ENCODE data around the gene PAGR1.
"Not testable (repeated sequence)": the region's sequence is repeated elsewhere in the genome, so short reads cannot be mapped to it uniquely, and the experiment has no call there.

PAGR1 gene

DNA sequence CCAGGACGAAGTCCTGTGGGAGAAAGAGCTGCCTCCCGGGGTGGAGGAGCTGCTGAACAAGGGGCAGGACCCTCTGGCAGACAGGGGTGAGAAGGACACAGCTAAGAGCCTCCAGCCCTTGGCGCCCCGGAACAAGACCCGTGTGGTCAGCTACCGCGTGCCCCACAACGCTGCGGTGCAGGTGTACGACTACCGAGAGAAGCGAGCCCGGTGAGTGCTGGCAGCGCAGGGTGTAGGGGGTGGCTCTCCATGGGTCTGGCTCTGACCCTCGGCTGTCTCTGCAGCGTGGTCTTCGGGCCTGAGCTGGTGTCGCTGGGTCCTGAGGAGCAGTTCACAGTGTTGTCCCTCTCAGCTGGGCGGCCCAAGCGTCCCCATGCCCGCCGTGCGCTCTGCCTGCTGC lies 25.7 kb downstream of the PAGR1 start:
- no peak for DNase-seq

DNA sequence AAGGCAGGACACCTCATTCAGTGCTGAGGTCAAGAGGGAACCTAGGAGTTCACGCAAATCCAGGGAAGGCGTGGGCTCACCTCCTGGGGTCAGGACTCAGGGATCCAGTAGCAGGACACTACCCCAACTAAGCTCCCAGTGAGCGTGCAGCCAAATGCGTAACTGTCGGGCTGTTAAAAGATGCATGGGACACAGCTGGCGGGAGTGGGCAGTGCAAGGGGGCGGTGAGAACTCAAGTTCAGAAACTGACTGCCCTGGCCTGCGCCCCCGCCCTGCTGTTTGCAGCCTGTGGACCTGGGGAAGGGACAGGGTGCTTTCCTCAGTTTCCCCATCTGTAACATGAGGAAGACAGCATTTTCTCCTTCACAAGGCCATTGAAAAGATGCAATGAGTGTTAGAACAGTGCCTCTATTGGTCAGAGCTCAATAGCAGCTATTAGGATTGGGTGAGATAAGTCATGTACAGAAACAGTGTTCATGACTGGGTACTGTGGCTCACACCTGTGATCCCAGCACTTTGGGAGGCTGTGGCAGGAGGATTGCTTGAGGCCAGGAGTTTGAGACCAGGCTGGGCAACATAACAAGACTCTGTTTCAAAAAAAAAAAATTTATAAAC lies 26.9 kb downstream of the PAGR1 start:
- DNase-seq = no peak

DNA sequence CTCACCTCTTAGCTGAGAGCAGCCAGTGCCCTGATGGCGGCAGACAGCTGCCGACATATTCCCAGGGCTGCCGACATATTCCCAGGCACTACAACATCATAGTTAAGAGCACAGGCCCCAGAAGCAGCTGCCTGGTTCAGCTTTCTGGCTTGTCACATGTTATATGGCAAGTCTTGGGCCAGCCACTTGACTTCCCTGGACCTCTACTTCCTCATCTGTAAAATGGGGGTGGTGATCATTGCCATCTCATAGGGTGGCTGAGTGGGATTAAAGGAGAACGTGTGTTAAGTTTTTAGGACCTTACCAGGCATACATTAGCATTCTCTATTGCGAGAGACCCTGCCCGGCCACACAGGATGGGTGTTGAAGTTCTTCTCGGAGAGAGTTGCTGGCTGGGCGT lies 28.0 kb downstream of the PAGR1 start:
- DNase-seq = no peak

GRCh38 chr16:29844575-29845331 lies 28.8 kb downstream of the PAGR1 start:
- no peak for DNase-seq

- no peak for DNase-seq
Observed at GRCh38 chr16:29845656-29846055, 29.7 kb downstream of the PAGR1 start.

DNA sequence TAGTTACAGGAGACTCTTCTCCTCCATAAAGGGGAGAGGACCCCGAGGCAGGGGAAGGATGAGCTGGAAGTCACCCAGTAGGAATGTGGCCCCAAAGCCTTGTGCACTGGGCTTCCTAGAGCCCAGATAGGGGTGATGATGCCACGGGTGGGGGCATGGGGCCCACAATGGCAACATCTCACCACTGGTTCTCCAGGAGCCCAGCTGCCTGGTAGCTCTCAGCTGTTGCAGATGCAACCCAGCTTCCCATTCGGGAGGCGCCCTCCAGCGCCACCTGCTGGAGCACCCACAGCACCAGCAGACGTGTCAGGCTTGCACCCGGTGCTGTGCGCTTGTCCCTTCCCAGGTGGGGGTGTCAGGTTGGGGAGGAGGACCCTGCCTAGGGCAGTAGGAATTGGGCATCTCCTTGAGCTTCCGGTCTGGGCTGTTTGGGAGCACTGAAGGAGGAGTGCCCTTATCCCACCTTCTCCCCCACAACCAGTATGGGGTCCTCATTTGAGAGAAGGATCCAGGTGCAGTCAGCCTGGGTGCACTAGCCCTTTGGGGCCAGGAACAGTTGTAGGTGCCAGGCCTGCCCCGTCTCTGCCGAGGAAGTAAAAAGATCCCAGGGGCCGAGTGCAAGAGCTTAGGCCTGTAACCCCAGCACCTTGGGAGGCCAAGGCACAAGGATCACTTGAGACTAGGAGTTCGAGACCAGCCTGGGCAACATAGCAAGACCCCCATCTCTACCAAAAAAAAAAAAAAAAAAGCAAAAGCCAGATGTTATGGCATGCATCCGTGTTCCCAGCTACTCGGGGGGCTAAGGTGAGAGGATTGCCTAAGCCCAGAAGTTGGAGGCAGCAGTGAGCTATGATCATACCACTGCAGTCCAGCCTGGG lies 32.7 kb downstream of the PAGR1 start:
- DNase-seq = peak; percentile 57

DNA sequence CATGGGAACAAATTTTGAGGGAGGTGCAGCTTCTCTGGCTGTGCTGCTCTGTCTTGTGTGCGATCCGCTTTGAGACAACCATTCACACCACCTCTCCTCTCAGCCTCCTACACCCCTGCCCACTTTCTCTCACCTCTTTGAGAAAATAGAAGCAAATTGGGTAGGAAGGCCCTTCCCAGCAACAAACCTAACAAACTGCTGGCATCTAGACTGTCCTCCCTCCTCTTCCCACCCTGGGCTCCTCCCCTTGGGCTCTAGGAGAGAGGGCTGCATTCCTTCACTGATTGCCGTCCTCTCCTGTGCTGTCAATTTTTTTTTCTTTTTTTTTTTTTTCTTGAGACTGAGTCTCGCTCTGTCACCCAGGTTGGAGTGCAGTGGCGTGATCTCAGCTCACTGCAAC lies 33.6 kb downstream of the PAGR1 start:
- DNase-seq = no peak

GRCh38 chr16:29850998-29851397 lies 35.0 kb downstream of the PAGR1 start:
- no peak for DNase-seq

DNA sequence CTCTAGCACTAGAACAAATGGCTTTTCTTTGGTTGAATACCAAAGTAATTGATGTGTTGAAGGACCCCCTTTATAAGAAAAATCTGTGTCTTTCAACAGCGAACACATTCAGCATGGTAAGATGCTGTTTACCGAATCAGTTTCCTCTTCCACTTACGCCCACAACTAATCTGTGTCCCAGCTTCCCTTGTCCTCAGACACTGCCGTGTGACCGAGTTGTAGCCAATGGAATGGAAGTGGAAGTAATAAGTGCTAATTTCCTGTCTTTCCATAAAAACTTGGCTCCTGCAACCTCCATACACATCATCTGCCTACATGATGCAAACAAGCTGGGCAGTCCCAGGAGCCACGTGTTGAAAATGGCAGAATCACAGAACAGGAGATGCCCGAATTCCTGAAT lies 36.7 kb downstream of the PAGR1 start:
- DNase-seq = peak; percentile 1

DNA sequence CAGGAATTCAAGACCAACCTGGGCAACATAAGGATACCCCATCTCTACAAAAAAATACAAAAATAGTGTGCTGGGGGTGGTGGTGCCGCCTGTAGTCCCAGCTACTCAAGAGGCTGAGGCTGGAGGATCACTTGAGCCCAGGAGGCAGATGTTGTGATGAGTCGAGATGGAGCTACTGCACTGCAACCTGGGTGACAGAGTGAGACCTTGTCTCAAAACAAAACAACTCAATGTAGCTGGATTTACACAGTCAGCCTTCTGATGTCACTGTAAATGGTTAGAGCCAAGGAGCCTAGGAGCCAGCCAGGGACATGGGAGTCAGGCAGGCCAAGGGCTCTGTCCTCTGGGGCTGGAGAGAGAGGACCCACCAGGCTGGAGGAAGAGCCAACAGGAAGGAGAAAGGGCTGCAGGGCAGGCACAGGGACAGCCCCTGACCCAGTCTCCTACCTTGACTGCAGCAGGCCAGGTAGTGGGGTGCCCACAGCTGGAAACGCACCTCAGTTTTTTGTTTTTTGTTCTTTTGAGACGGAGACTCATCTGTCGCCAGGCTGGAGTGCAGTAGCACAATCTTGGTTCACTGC lies 38.7 kb downstream of the PAGR1 start:
- no peak for DNase-seq

GRCh38 chr16:29857133-29857760 lies 41.3 kb downstream of the PAGR1 start:
- DNase-seq = no peak

DNA sequence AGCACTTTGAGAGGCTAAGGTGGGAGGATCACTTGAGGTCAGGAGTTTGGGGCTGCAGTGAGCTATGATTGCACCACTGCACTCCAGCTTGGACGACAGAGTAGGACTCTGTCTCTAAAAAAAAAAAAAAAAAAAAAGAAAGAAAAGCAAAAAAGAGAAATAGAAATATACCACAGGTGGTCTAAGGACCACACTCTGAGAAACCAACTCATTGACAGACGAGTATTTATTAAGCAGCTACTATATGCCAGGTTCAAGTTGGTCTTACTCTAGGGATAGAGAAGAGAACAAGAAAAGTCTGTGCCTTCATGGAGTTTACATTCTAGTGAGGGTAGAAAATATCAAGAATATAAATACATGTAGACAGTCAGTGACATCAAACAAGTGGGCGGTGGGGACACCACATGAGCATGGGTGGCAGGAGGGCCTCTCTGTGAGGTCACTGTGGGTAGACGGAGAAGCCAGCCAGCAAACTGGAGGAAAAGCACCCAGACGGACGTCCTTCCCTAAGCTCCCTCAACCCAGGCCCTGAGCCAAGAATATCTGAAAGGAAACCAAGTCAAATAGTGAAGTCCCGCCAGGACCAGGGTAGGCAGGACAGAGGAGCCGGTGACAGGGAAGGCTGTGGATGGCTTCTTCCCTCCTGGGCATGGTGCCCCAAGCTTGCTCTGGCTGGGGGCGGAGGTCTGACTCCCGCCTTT lies 42.3 kb downstream of the PAGR1 start:
- DNase-seq = no peak

GRCh38 chr16:29858974-29859373 lies 43.0 kb downstream of the PAGR1 start:
- no peak for DNase-seq

- no peak for DNase-seq
Observed at GRCh38 chr16:29860218-29860617, 44.3 kb downstream of the PAGR1 start.

- no peak for DNase-seq
Observed at GRCh38 chr16:29862383-29862883, 46.5 kb downstream of the PAGR1 start.

- peak; percentile 94 for DNase-seq
Observed at GRCh38 chr16:29862884-29863668, 47.1 kb downstream of the PAGR1 start, which contains the start of gene CDIPT. Gene CDIPT (minus strand): TSS chr16:29863226. CDS start chr16:29862857, 369 bp downstream.

DNA sequence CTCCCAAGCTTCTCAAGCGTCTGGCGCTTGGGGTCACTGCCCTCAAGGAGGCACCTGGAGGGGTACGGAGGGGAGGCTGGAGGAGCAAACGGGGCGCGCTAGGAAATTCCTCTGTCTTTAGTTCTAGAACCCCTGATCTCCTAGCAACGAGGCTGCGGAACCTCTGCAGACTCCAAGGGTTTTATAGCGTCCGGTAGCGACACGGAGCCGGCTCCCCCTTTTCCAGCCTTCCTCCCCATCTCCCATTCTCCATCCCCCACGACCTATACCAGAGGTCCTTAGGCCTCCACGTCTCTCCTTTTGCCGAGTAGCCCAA lies 47.7 kb downstream of the PAGR1 start:
- DNase-seq = no peak

- no peak for DNase-seq
Observed at GRCh38 chr16:29864205-29864604, 48.3 kb downstream of the PAGR1 start.

- DNase-seq = no peak
Observed at GRCh38 chr16:29868396-29869009, 52.6 kb downstream of the PAGR1 start.

- not testable (repeated sequence) for DNase-seq
Observed at GRCh38 chr16:29869067-29869466, 53.1 kb downstream of the PAGR1 start.
